Measurements from ENCODE around the gene SHMT1. TPM values are rescaled to one million over a fixed set of nuclear protein-coding genes. Genes with fewer than 3 reads are reported as not detected.
"Not testable (repeated sequence)": the region's sequence is repeated elsewhere in the genome, so short reads cannot be mapped to it uniquely, and the experiment has no call there.

The SHMT1 gene
- total RNA-seq, result 10 to 100 TPM; 36.4 to 48.1 TPM
- 45.9 TPM for polyA plus RNA-seq (ENCODE audit: insufficient read depth, low read depth, low replicate concordance)
- long read RNA-seq, donor 1, transcript SHMT1-201 (12 exons, 2,464 nt), result major isoform, 7 of 32 reads
- long read RNA-seq, donor 1, partial matches to known transcripts, result 23 of 32 reads
- long read RNA-seq, donor 1, other reads (novel, unspliced or antisense), result 0 of 32 reads
- long read RNA-seq, donor 2, partial matches to known transcripts, result 0 of 4 reads
- long read RNA-seq, donor 2, other reads (novel, unspliced or antisense), result 0 of 4 reads

DNA sequence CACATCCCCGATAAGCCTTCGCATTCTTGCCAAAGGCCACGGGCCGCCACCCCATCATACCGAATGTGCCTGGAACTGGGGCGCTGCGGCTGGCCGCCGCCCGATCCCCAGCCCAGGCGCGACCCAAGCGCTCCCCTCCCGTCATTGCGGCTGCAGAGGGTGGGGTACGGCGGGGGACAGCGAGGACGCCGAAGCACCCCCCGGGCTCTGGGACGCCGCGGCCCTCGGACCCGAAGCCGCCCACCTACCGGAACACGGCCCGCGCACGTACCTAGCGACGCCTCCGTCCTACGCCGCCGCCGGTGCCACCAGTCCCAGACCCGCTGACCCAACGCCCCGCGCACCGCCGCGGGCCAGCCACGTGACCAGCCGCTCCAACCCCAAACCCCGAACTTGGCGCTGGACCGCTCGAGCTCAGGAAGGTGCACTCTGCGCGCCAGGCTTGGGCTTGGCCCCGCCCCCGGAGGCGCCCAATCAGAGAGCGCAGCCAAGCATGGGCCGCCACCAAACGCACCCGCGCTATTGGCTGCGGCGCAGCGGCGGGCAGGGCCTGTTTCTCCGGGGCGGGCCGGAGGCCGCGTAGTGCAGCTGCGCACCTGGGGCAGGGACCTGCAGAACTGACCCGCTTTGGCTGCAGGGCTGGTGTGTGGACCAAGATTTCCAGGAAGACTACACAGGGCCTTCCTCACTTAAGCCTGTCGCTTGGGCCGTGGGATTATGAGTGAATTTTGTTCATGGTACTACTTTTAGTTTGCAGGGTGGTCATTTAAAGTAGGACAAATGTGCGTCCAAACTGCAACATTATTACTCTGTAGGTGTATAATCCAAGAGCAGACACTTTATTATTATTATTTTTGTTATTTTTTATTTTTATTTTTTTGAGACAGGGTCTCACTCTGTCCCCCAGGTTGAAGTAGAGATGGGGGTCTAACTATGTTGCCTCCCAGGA lies at the start of gene SHMT1:
SHMT1 (minus strand) TSS at position 450 of the 949 bp plus-strand sequence. CDS start 7,569 bp downstream, outside the sequence.
- TF ChIP-seq POLR2A (IDR thresholded peaks at IDR 0.05), result no peak
- TF ChIP-seq, protein P1, sequence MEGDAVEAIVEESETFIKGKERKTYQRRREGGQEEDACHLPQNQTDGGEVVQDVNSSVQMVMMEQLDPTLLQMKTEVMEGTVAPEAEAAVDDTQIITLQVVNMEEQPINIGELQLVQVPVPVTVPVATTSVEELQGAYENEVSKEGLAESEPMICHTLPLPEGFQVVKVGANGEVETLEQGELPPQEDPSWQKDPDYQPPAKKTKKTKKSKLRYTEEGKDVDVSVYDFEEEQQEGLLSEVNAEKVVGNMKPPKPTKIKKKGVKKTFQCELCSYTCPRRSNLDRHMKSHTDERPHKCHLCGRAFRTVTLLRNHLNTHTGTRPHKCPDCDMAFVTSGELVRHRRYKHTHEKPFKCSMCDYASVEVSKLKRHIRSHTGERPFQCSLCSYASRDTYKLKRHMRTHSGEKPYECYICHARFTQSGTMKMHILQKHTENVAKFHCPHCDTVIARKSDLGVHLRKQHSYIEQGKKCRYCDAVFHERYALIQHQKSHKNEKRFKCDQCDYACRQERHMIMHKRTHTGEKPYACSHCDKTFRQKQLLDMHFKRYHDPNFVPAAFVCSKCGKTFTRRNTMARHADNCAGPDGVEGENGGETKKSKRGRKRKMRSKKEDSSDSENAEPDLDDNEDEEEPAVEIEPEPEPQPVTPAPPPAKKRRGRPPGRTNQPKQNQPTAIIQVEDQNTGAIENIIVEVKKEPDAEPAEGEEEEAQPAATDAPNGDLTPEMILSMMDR (IDR thresholded peaks at IDR 0.05), result no peak
- DNase-seq, result peak; percentile 97
- H3K27me3 ChIP-seq, result no peaks in the 10 kb centered on the region

DNA sequence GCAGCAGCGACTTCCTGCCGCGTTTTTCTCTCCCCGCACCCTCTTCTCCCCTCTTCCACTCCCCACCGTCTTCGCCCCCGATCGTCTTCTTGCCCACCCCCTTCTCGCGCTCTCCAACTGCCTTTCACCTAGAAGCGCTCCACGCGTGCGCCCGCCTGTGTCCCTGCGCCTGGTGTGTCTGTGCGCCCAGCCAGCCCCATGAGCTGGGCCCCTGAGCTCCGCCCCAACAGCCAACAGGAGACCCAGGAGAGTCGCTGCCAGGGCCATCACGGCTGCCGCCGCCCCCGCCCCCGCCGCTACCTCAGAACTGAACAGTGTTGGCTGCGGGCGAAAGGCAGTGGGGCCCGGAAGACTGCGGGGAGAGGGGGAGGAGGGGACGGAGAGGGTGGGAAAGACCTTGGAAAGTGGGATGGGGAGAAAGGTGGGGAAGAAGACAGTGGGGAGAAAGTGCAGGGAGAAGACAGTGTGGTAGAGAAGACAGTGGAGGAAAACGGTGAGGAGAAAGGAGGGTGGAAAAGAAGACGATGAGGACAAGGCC lies 48.7 kb upstream of the SHMT1 start:
- WGBS, 2 donors, result no CpG with 5 or more reads among the region's 32 CpGs
- H3K27me3 ChIP-seq; H3K9me3 ChIP-seq; intact Hi-C loops (cut with DNase I; ENCODE audit: low total_unique reads); H3K36me3 ChIP-seq (ENCODE audit: low read depth, missing control alignments); H3K4me1 ChIP-seq; DNase-seq: not testable (repeated sequence)
- peak overlapping the region; percentile 49 to 62 for H3K4me3 ChIP-seq
- peak overlapping the region in 1 of 2 donors; percentile 84 for H3K27ac ChIP-seq

More for the DNA sequence above, at the start of gene SHMT1:
- peak within 1 kb of the TSS; percentile 46 to 77 for H3K27ac ChIP-seq
- peak within 1 kb of the TSS; percentile 54 to 93 for H3K4me3 ChIP-seq
- WGBS, 2 donors, result 0% methylated on average over 31 to 50 of the region's 76 CpGs
- H3K4me1 ChIP-seq, result peaks cover 7% of the 10 kb centered on the region
- intact Hi-C loops (cut with DNase I; ENCODE audit: low total_unique reads), result loop anchor here (10.0 kb wide), 1 partner anchor 79 kb away; no protein-coding TSS in a partner anchor
- H3K9me3 ChIP-seq, result no peaks in the 10 kb centered on the region
- H3K36me3 ChIP-seq (ENCODE audit: low read depth, missing control alignments), result no peaks in the 10 kb centered on the region

DNA sequence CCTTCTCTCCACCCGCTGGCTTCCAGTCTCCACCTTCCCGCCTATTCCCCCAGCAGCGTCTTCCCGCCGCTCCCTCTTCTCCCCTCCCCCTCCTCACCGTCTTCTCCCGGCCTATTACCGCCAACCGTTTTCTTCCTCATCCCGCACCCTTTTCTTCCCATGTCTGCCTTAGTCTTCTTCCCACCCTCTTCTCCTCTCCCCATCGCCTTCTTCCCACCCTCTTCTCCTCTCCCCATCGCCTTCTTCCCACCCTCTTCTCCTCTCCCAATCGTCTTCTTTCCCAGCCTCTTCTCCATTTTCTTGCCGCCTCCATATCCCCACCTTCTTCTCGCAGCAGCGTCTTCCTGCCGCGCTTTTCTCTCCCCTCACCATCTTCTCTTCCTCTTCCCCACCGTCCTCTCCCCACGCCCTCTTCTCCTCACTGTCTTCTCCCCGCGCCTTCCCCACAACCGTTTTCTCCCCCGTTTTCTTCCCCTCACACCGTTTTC lies 48.1 kb upstream of the SHMT1 start:
- 0 to 2% methylated on average over 24 to 25 of the region's 25 CpGs for WGBS, 2 donors
- peak overlapping the region; percentile 84 to 88 for H3K27ac ChIP-seq
- DNase-seq, result peak; percentile 24

DNA sequence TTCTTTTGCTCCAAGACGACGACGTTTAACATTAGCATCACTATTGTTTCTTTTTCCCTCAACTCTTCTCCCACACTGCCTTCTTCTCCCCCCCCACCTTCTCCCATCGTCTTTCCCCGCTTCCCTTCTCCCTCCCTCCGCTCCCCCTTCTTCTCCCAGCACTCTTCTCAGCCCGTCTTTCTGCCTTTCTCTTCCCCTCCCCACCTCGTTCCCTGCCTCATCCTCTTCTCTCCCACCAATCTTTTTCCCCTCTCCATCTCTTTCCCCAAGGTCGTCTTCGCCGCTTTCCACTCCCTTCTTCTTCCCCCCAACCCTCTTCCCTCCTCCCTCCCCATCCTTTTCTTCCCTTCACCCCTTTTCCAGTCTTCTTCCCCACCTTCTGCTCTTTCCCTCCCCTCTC lies 47.4 kb upstream of the SHMT1 start:
- peak overlapping the region in 1 of 2 donors; percentile 24 for H3K27ac ChIP-seq
- H3K36me3 ChIP-seq (ENCODE audit: low read depth, missing control alignments); H3K4me1 ChIP-seq; DNase-seq; intact Hi-C loops (cut with DNase I; ENCODE audit: low total_unique reads); H3K27me3 ChIP-seq; H3K9me3 ChIP-seq: not testable (repeated sequence)
- peak overlapping the region in 1 of 2 donors; percentile 62 for H3K4me3 ChIP-seq
- 1 to 8% methylated on average over 11 of the region's 11 CpGs for WGBS, 2 donors

More for the DNA sequence above, 48.1 kb upstream of the SHMT1 start:
- H3K4me3 ChIP-seq, result peak overlapping the region; percentile 49 to 62
- H3K4me1 ChIP-seq; intact Hi-C loops (cut with DNase I; ENCODE audit: low total_unique reads); H3K27me3 ChIP-seq; H3K9me3 ChIP-seq; H3K36me3 ChIP-seq (ENCODE audit: low read depth, missing control alignments): not testable (repeated sequence)

DNA sequence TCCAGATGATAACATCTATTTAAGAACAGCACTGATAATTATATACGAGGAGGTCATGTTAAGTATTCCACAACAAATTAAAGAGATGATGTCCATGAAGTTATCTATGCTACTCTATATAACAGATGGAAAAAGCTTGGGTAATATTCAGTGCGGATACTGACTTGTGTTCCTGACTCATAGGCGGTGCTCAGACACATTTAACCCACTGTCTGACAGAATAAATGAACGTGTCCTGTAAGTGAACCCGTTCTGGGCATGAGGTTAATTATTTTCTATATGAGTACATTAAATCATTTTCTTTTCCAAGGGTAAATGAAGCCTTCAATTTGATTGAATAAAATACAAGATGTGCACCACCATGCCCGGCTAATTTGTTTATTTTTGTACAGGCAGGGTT lies 46.0 kb upstream of the SHMT1 start:
- H3K27ac ChIP-seq; H3K36me3 ChIP-seq (ENCODE audit: low read depth, missing control alignments); H3K9me3 ChIP-seq; H3K4me1 ChIP-seq; intact Hi-C loops (cut with DNase I; ENCODE audit: low total_unique reads); H3K27me3 ChIP-seq; DNase-seq; H3K4me3 ChIP-seq: not testable (repeated sequence)
- WGBS, 2 donors, result 57 to 61% methylated on average over 6 of the region's 6 CpGs

DNA sequence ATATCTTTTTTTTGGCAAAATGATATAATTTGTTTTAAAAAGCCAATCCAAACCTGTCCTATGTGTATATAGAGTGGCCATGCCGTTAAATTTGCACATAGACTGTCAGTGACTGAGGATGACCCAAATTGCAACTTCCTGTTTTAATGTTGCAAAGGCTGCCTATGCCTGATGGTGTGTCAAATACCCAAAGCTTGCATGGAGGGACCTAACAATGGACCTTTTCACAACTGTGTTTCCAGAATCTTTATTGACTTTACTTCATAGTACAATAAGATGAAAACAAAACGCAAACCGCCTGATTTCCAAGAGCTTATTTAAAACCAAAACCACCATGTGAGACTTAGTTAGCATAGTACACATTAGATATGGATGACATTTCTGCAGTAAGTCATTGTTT lies 45.6 kb upstream of the SHMT1 start:
- H3K4me1 ChIP-seq; H3K4me3 ChIP-seq; H3K27ac ChIP-seq; H3K27me3 ChIP-seq; intact Hi-C loops (cut with DNase I; ENCODE audit: low total_unique reads); H3K9me3 ChIP-seq; DNase-seq; H3K36me3 ChIP-seq (ENCODE audit: low read depth, missing control alignments): not testable (repeated sequence)
- 33 to 58% methylated on average over 3 of the region's 3 CpGs for WGBS, 2 donors

DNA sequence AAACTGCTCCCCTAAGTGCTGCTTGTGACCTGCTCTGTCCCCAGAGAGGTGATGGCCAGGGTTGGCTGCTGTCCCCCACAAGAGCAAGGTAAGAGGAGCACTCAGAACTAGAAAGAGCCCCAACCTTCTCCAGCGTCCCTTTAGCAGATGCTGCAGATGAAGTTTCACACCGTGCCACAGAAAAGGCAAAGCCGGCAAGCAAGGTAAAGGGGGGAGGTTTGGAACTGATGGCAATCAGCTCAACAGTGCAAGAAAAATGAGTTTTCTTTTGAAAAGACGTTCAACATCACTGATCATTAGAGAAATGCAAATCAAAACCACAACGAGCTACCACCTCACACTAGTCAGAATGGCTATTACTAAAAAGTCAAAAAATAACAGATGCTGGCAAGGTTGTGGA lies 40.3 kb upstream of the SHMT1 start:
- not testable (repeated sequence) for H3K27me3 ChIP-seq
- WGBS, 2 donors, result no CpG with 5 or more reads among the region's 5 CpGs

DNA sequence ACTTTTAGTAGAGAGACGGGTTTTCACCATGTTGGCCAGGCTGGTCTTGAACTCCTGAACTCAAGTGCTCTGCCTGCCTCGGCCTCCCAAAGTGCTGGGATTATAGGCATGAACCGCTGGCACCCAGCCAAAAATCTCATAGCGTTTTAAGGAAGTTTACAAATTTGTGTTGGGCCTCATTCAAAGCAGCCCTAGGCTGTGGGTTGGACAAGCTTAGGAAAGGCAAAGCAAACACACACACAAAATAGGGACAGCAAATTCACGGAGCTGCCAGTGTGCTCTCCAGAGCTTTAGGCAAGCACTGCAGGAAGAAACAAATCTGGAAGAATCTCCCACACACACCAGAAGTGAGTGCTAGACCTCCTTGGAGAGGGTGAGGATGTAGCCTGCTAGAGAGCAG lies 39.8 kb upstream of the SHMT1 start:
- H3K36me3 ChIP-seq (ENCODE audit: low read depth, missing control alignments); intact Hi-C loops (cut with DNase I; ENCODE audit: low total_unique reads); DNase-seq; H3K27ac ChIP-seq; H3K27me3 ChIP-seq; H3K4me1 ChIP-seq; H3K4me3 ChIP-seq; H3K9me3 ChIP-seq: not testable (repeated sequence)
- WGBS, 2 donors, result 22 to 25% methylated on average over 1 to 5 of the region's 5 CpGs

More for the DNA sequence above, 40.3 kb upstream of the SHMT1 start:
- H3K27ac ChIP-seq; H3K36me3 ChIP-seq (ENCODE audit: low read depth, missing control alignments); H3K4me1 ChIP-seq; H3K4me3 ChIP-seq; DNase-seq; intact Hi-C loops (cut with DNase I; ENCODE audit: low total_unique reads); H3K9me3 ChIP-seq: not testable (repeated sequence)

DNA sequence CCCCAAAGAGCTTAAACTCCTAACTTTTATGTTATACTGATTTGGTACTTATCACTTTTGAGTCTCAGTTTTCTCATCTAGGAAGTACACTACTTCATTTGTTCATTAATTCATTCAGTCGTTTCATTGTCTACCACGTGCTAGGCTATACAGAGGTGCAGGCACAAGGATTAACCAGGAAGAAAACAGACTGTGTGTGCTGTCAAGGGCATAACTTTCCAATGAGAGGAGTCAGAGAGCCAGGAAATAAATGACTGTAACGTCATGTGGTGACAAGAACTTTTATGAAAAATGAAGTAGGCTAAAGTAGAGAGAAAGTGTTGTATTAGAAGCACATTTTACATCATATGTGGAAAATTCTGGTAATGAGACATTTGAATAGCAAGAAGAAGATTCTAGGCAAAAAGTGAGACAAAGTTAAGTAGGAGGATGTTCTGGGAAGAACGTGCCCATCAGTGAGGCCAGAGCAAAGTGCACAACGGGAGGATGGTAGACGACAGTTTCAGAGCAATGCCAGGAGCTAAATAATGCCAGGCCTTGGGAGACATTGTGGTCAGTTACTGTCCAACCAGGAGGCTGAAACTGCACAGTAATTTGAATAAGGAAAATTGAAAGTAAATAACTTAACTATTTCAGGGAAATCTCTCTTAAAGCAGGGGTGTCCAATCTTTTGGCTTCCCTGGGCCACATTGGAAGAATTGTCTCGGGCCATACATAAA lies 38.7 kb upstream of the SHMT1 start:
- H3K4me1 ChIP-seq; H3K27ac ChIP-seq; H3K36me3 ChIP-seq (ENCODE audit: low read depth, missing control alignments); H3K9me3 ChIP-seq; H3K4me3 ChIP-seq; DNase-seq; H3K27me3 ChIP-seq; intact Hi-C loops (cut with DNase I; ENCODE audit: low total_unique reads): not testable (repeated sequence)
- WGBS, 2 donors, result 41 to 52% methylated on average over 7 of the region's 7 CpGs

DNA sequence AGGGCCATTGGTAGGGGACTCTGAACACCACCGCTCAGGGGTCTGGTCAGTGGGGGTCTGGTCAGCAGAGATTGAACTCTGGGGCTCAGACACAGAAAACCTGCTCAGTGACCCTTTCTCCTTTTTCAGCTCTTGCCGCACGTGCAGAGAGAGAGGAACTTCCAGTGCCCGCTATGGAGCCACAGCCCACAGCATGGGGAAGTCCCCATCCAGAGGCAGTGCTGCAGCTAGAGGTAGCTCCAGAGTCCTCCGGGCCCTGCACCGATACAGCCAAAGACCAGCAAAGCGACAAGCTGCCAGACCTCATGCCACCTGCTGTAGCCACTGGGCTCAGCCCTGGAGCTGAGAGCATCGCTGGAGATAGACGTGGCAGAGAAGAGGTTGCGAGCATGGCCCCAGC lies 25.4 kb upstream of the SHMT1 start:
- DNase-seq, result not testable (repeated sequence)
- WGBS, 2 donors, result 88% methylated on average over 1 of the region's 10 CpGs; no CpG with 5 or more reads in 1 of the 2 donors

More for the DNA sequence above, 25.4 kb upstream of the SHMT1 start:
- H3K4me1 ChIP-seq; H3K27ac ChIP-seq; H3K9me3 ChIP-seq; H3K27me3 ChIP-seq; intact Hi-C loops (cut with DNase I; ENCODE audit: low total_unique reads); H3K4me3 ChIP-seq; H3K36me3 ChIP-seq (ENCODE audit: low read depth, missing control alignments): not testable (repeated sequence)
